ENCODE data around the gene ZSCAN5C.
A peak's percentile ranks its signal among the peaks of the same experiment; 100 is the strongest.
"Not testable (repeated sequence)": the region's sequence is repeated elsewhere in the genome, so short reads cannot be mapped to it uniquely, and the experiment has no call there.

ZSCAN5C gene

DNA sequence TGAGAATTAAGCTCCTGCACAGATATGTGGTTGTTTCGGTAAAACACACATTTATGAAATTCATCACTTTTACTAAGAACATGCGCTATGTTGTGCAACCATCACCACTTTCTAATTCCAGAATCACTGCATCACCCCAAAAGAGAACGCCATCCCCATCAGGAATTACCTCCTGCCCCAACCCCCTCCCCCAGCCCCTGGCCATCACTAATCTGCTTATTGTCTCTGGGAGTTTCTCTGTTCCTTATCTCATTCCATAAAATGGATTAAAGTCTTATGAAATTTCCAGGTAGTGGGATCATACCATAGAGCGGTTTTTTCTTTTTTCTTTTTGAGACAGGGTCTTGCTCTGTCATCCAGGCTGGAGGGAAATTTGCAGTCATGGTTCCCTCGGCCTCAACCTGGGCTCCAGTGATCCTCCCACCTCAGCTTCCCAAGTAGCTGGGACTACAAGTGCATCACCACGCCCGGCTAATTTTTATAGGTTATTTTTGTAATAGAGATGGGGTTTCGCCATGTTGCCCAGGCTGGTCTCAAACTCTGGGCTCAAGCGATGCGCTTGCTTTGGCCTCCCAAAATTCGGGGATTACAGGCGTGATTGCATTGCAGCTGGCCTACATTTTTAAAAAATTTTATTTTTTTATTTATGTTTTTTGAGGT is 8.0 kb upstream of the ZSCAN5C start:
- DNase-seq: no peak

GRCh38 chr19:56197646-56198045 is 4.4 kb upstream of the ZSCAN5C start, which contains the start of gene ZSCAN5B:
ZSCAN5B (minus strand) TSS chr19:56197783; CDS start chr19:56193052, 4,731 bp downstream.
- not testable (repeated sequence) for DNase-seq

DNA sequence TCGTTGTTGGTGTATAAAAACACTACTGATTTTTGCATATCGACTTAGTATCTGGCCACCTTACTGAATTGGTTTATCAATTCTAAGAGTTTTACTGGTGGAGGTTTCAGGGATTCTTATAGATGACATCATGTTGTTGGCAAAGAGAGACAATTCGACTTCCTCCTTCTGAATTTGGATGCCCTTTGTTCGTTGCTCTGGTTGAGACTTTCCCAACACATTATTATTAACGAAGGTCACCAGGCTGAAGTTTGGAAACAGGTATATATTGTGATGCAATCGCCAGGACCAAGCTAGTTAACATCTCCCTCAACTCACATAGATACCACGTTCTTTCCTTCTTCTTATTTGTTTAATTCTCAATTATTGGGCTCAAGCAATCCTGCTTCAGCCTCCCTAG is 2.4 kb upstream of the ZSCAN5C start:
- DNase-seq: no peak

DNA sequence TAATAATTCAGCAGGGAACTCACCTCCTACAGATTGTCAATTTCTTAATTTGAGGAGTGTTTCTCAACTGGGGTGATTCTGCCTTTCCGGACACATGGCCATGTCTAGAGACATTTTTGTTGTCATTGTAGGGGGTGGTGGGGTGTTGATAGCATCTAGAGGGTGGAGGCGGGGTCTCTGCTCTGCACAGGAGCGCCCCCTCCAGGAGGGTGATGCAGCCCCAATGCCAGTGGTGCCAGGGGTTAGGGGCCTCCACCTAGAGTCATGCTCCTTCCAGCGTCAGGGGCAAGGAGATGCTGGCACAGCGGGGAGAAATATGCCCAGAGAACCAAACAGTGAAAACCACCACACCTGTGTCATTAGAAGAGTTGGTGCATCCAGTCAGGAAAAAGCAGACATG is 5.5 kb downstream of the ZSCAN5C start:
- DNase-seq: not testable (repeated sequence)

DNA sequence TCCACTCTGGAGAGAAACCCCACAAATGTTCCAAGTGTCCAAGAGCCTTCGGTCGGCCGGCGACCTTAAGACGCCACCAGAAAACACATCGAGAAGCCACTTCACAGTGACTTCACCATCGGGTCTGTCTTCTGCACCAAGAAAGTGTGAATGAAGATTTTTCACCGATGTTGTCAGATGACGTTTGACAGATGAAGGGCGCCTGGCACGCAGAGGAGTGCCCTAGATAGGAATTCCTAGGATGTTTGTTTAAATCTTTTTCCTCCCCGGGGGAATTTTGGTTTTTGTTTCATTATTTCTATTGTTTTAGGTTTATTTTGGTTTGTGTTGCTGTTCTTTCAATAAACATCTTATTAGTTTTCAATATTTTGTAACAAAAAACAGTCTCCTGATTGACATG is 7.0 kb downstream of the ZSCAN5C start:
- no peak for DNase-seq

- not testable (repeated sequence) for DNase-seq
Measured at GRCh38 chr19:56210036-56210435, 8.0 kb downstream of the ZSCAN5C start.

- no peak for DNase-seq
Measured at GRCh38 chr19:56211718-56212117, 9.6 kb downstream of the ZSCAN5C start.

DNA sequence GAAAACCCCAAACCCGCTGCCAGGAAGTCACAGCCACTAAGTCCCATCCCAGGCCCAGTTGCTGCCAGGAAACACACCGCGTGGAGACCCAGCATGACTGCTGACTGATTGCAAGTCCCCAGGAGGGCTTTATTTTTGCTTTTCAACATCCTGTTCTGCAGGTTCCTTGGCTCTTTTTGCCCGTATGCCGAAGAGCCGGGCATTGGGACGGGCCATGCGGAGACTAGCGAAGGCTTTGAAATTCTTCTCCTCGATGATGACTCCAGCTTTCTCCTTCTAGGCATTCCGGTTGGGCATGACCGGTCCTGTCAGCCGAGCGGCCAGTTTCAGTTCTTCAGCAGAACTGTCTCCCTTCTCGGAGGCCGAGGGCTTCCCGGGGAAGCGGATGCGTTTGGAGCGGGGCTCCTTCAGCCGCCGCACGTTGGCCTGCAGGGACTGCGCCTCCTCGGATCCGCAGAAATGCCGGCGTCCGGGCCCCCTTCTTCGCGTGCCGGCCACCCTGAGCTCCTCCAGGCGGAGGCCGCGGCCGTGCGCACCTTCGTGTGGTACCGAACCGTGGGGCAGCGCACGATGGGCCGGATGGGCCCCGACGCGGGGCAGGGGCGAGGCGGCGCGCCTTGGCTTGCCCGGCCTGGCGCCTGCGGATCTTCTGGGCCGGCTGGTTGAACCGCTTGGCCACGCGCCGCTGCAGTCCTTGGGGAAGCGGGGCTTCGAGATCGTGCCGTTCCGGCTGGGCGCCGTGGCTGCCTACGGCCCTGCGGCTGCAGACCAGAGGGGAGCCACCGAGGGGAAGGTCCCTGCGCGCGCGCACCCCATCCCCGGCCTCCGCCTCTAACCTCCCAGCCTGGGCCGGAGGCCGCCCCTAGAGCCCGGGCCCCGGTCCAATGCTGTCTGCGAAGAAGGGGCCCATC is 15.2 kb downstream of the ZSCAN5C start:
- no peak for DNase-seq

GRCh38 chr19:56218961-56219360 is 16.9 kb downstream of the ZSCAN5C start:
- no peak for DNase-seq

DNA sequence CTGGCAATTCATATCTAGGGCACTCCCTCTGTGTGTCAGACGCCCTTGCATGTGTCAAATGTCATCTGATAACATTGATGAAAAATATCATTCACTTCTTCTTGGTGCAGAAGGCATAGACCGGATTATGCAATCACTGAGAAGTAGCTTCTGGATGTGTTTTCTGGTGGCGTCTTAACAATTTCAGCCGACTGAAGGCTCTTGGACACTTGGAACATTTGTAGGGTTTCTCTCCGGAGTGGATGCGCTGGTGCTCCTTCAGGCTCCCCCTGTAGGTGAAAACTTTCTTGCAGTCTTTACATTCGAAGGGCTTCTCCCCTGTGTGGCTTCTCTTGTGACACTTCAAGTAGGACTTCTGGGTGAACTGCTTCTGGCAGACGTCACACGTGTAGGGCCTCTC is 19.4 kb downstream of the ZSCAN5C start:
- DNase-seq: not testable (repeated sequence)

DNA sequence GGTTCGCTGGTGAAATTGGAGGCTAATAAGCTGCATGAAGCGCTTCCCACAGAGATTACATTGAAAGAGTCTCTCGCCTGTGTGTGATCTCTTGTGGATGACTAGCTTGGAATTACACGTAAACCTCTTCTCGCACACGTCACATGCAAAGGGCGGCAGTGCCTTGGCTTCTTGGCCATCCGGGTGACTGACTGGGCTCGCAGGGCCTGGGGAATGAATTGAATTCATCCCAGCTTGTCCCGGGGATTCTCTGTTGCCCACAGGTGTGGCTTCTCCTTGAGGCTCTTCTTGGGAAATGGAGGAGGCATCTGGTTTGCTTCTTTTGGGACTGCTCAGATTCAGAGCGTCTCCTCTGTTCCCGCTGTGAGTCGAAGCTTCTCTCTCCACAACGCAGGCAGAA is 19.8 kb downstream of the ZSCAN5C start:
- no peak for DNase-seq

DNA sequence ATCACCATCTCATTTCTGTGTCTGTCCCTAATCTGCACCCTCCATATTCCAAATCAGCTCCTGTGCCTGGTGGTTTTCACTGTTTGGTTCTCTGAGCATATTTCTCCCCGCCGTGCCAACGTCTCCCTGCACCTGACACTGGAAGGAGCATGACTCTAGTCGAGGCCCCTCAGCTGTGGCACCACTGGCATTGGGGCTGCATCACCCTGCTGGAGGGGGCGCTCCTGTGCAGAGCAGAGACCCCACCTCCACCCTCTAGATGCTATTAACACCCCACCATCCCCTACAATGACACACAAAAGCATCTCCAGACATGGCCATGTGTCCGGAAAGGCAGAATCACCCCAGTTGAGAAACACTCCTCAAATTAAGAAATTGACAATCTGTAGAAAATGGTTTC is 20.8 kb downstream of the ZSCAN5C start:
- no peak for DNase-seq

DNA sequence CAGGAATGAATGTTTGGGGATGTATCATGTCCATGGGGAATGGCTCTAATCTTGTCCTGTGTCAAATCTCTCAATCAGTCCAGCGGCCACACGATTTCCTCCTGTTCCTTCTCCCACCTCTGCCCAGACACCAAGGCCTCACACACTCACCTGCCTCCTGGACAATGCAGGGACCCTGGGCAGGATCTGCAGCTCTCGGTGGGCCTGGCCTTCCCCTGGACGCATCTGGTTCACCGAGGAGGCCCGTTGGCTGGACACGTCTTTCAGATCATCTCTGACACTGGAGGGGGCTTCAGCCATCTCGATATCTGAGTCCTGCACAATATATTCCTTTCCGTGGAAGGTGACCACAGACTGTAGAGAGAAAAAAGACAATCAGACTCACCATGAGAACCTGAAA is 21.4 kb downstream of the ZSCAN5C start:
- no peak for DNase-seq

- DNase-seq: no peak
Measured at GRCh38 chr19:56245121-56245740, 43.2 kb downstream of the ZSCAN5C start.

DNA sequence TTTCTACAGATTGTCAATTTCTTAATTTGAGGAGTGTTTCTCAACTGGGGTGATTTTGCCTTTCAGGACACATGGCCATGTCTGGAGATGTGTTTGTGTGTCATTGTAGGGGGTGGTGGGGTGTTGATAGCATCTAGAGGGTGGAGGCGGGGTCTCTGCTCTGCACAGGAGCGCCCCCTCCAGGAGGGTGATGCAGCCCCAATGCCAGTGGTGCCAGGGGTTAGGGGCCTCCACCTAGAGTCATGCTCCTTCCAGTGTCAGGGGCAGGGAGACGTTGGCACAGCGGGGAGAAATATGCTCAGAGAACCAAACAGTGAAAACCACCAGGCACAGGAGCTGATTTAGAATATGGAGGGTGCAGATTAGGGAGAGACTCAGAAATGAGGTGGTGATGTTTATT is 43.7 kb downstream of the ZSCAN5C start:
- DNase-seq: not testable (repeated sequence)

- not testable (repeated sequence) for DNase-seq
Measured at GRCh38 chr19:56248736-56249338, 46.8 kb downstream of the ZSCAN5C start.

- peak; percentile 56 for DNase-seq
Measured at GRCh38 chr19:56252699-56253422, 50.8 kb downstream of the ZSCAN5C start.

DNA sequence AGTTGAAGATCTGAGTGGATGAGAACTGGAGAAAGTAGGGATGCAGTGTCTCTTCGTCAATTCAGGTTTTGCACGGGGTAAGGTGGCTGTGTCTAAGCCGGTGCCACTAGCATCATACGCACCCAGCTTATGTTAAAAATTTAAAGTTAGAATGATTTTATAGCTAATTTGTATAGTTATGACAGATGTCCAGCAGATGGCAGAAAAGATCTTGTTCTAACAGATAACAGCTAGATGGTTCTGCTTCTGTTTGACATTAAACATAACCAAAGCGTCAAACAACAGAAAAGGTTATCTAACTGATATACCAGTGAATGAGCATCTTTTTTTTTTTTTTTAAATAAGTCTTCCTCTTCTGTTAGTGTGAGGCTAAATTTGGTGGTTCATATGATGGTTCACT is 51.7 kb downstream of the ZSCAN5C start:
- peak; percentile 72 for DNase-seq

GRCh38 chr19:56258272-56258671 is 56.2 kb downstream of the ZSCAN5C start:
- DNase-seq: no peak
